Endothelial cell (in vitro differentiated cells): ENCODE results near the gene TFIP11. TPM values are rescaled to one million over a fixed set of nuclear protein-coding genes. Genes with fewer than 3 reads are reported as not detected.

Experiments
- DNase-seq: peaks from one replicate; pipeline ENCODE4 v3.0.0; 2021; ENCODE audit warnings: low spot score
- H3K27ac Mint-ChIP-seq: one replicate; pipeline ENCODE4 v1.8.0; 2021; ENCODE audit warnings: mixed read lengths, inconsistent platforms; ENCODE audit not compliant: unreplicated experiment
- H3K27me3 Mint-ChIP-seq: one replicate; pipeline ENCODE4 v1.8.0; 2021; ENCODE audit warnings: mild to moderate bottlenecking, moderate library complexity, mixed read lengths, inconsistent platforms; ENCODE audit not compliant: unreplicated experiment
- H3K36me3 Mint-ChIP-seq: one replicate; pipeline ENCODE4 v1.8.0; 2021; ENCODE audit warnings: mild to moderate bottlenecking, low read depth, mixed read lengths, inconsistent platforms; ENCODE audit not compliant: unreplicated experiment
- H3K4me1 Mint-ChIP-seq: one replicate; pipeline ENCODE4 v1.8.0; 2021; ENCODE audit warnings: mild to moderate bottlenecking, mixed read lengths, inconsistent platforms; ENCODE audit not compliant: unreplicated experiment
- H3K4me3 Mint-ChIP-seq: one replicate; pipeline ENCODE4 v1.8.0; 2021; ENCODE audit warnings: mild to moderate bottlenecking, mixed read lengths, inconsistent platforms; ENCODE audit not compliant: unreplicated experiment
- H3K9me3 Mint-ChIP-seq: one replicate; pipeline ENCODE4 v1.8.0; 2021; ENCODE audit warnings: mixed read lengths, inconsistent platforms; ENCODE audit not compliant: unreplicated experiment
- CTCF ChIP-seq: fragments of 200-600 bp; sonication (generic); IDR thresholded peaks from one replicate; pipeline ENCODE4 v1.5.0; 2021; ENCODE audit warnings: antibody characterized with exemption; ENCODE audit not compliant: unreplicated experiment
- total RNA-seq: library from RNA; stranded (reverse); fragmentation: NEBNext Ultra II Directional; extraction: Animal tissue kit (Norgen Biotek cat#: 25700); gene quantifications from one replicate; pipeline ENCODE4 v1.2.1, GENCODE V29; 2021; ENCODE audit not compliant: unreplicated experiment

The TFIP11 gene
- total RNA-seq, 1 donor from 2014 or later = 38.6 TPM

DNA sequence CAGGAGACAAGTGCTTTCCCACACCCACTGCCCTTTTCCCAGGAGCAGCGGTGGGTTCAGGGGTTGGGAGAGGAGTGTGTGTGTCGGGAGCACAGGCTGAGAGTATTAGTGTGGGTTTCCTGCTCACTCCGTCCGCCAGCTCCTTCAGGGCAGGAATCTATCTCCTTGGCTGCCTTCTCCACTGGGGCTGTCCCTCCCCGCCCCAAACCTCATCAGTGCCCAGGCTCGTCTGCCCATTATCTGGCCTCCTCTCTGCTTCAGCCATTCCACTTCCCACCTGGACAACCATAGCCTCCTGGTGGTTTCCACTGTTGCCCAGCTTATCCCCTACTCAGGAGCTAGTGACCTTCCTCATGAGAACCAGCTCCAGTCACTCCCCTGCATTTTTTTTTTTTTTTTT, 63.3 kb downstream of the TFIP11 start:
- Mint-ChIP-seq H3K27me3 (peaks cover 6% of the 10 kb centered on the region), H3K36me3 (peaks cover 33% of the 10 kb centered on the region), H3K9me3 (no peaks in the 10 kb centered on the region), H3K4me3 (no peak overlapping the region), H3K4me1 (no peaks in the 10 kb centered on the region), H3K27ac (no peak overlapping the region)
- no peak for TF ChIP-seq CTCF
- no peak for DNase-seq

GRCh38 chr22:26448334-26448733, 63.9 kb downstream of the TFIP11 start:
- H3K4me1 Mint-ChIP-seq = no peaks in the 10 kb centered on the region
- peaks cover 34% of the 10 kb centered on the region for H3K36me3 Mint-ChIP-seq
- no peak overlapping the region for H3K4me3 Mint-ChIP-seq
- DNase-seq = no peak
- TF ChIP-seq CTCF = no peak
- no peaks in the 10 kb centered on the region for H3K9me3 Mint-ChIP-seq
- H3K27me3 Mint-ChIP-seq = peaks cover 6% of the 10 kb centered on the region
- no peak overlapping the region for H3K27ac Mint-ChIP-seq

- TF ChIP-seq CTCF = no peak
- Mint-ChIP-seq H3K27me3 (peaks cover 6% of the 10 kb centered on the region), H3K9me3 (no peaks in the 10 kb centered on the region), H3K4me1 (no peaks in the 10 kb centered on the region), H3K27ac (no peak overlapping the region), H3K4me3 (no peak overlapping the region), H3K36me3 (peaks cover 33% of the 10 kb centered on the region)
- no peak for DNase-seq
Observed at GRCh38 chr22:26447584-26448329, 64.5 kb downstream of the TFIP11 start.

DNA sequence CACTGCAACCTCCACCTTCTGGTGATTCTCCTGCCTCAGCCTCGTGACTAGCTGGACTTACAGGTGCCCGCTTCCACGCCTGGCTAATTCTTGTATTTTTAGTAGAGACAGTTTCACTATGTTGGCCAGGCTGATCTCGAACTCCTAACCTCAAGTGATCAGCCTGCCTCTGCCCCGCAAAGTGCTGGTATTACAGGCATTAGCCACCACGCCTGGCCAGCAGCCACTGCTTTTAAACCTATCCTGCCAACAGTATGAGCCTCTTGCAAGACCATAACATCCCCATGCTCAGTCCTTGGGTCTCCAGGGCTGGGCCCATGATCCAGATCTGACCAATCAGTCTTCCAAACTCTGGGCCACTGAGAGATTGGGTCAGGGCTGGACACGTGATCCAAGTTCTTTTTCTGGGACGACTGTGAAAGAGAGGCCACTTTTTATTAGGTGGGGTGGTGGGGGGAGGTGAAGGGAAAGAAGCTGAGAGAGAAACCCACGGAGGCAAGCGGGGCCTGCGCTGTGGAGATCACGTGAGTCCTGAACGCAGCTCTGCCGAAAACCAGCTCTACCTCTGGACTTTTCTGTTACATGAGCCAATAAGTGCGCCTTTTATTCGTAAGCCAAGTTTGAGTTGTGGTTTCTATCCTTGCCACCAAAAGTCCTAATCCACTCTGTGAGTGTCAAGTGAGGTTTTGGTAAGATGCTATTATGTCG, 65.3 kb downstream of the TFIP11 start:
- TF ChIP-seq CTCF = no peak
- no peaks in the 10 kb centered on the region for H3K9me3 Mint-ChIP-seq
- peaks cover 6% of the 10 kb centered on the region for H3K27me3 Mint-ChIP-seq
- peak overlapping the region; percentile 3 for H3K27ac Mint-ChIP-seq
- peaks cover 5% of the 10 kb centered on the region for H3K4me1 Mint-ChIP-seq
- no peak overlapping the region for H3K4me3 Mint-ChIP-seq
- peaks cover 28% of the 10 kb centered on the region for H3K36me3 Mint-ChIP-seq
- DNase-seq = no peak
